Measurements from ENCODE around the gene GPR160.

- no peak for TF ChIP-seq EP300 (IDR thresholded peaks at IDR 0.05)
- no peak for TF ChIP-seq CTCF (IDR thresholded peaks at IDR 0.05)
- TF ChIP-seq POLR2AphosphoS5 (IDR thresholded peaks at IDR 0.05), result no peak
- no peak for TF ChIP-seq POLR2A (IDR thresholded peaks at IDR 0.05)
Observed at GRCh38 chr3:170062068-170062467, 24.3 kb downstream of the GPR160 start.
